ENCODE data around the gene COL6A3.
"Not testable (repeated sequence)": the region's sequence is repeated elsewhere in the genome, so short reads cannot be mapped to it uniquely, and the experiment has no call there.

The COL6A3 gene

DNA sequence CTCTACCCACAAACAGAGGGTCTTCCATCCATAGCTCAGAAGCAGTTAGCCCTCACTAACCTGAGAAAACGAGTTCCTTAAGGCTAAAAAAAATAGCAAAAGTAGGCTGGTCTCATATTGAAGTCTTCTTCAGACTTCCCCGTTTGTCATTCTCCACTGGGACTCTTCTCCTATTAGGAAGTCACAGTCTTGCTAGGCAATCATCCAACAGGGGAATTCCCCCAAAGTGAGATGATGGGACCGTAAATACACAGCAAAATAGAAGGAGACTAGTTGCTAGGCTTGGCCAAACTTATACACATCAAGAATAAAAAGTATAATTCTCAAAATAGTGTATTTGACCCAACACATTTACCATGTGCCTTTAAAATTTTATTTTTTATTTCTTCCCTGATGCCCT, 34.3 kb downstream of the COL6A3 start:
- no peak for DNase-seq (ENCODE audit: low read depth)

DNA sequence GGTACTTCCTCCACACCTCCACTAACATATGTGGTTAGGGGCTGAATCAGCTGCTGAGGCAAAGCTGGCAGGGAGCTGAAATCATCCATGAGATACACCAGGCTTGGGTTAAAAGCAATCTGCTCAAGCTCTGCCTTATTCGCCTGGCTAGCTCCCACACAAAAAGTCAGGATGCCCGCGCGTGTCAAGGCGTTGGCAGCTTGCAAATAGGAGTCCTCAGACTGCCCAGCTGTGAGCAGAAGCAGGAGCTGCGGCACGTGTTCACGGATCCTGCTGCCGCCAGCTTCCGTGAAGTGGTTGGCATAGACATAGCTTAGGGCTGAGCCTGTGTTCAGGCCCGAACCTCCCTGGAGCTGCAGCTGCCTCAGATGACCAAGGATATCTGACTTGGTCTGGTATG, 35.3 kb downstream of the COL6A3 start:
- no peak for DNase-seq (ENCODE audit: low read depth)

DNA sequence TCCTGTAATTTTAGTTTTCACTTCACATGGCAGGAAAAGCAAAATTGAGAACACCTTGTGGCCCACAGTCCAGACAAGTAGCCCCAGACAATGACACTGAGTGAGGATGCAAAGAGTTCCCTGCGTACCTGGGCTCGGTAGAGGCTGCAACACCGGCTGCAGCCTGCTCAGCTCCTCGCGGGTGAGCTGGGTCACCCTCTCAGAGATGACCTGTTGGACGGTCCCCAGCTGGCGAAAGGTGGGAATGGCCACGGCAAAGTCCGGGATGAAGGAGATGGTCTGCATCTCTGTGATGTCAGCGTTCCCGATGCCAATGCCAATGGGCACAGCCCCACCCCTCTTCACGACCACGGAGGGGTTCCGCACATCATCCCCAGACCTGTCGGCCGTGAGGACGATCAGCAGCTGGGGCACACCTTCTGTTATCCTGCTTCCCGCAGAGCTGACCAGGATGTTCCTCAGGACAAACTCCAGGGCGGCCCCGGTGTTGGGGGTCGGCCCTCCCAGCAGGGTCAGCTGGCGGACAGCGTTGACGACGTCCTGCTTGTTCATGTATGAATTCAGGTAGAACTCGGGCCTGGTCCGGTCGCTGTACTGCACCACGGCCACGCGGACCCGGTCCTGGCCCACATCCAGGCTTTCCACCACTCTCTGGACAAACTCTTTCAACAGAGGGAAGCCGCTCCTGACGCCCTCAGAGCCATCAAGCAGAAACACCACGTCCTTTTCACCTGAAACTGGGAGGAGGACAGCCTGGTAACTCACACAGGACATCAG, 39.5 kb downstream of the COL6A3 start:
- no peak for DNase-seq (ENCODE audit: low read depth)

DNA sequence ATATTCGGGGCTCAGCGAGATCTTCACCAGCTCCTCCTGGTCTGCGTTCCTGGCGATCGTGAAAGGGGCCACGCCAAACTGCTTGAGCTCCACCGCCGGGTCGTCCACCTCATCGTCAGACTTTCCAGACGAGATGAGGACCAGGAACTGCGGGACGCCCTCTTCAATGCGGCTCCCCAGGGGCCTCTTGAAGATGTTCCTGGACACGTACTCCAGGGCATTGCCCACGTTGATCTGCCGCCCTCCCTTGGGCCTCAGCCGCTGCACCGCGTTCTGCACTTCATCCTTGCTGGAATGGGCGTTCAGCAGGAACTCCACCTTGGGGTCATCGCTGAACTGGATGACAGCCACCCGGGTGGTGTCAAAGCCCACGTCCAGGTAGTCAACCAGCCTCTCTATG, 42.1 kb downstream of the COL6A3 start:
- DNase-seq (ENCODE audit: low read depth), result no peak

DNA sequence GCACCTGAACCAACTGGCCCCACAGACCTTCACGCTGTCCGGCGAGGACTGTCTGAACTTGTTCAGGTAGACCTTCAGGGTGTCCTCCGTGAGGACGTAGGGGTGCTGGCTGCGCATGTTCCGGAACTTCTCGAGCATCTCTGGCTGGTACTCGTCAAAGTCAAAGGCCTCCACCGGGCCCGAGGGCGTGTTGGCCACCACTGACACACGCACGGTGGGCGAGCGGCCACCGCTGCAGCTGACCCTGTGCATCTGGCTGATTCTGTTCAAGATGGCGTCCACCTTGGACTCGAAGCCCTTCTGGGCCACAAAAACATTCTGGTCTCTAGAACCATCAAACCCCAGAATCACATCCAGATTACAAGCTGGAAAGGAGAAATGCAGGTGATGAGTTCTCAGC, 48.3 kb downstream of the COL6A3 start:
- DNase-seq (ENCODE audit: low read depth), result no peak

DNA sequence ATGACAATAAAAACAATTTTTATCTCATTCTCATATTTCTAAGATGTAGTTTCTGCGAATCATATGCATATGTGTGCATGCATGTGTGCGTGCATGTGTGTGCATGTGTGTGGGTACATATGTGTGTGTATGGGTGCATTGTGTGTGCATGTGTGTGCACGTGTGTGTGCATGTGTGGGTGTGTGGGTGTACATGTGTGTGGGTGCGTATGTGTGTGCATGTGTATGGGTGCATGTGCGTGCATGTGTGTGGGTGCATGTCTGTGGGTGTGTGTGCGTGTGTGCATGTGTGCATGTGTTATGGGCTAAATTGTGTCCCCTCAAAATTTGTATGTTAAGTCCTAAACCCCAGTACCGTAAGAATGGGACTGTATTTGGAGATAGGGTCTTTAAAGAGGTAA, 49.3 kb downstream of the COL6A3 start:
- no peak for DNase-seq (ENCODE audit: low read depth)

DNA sequence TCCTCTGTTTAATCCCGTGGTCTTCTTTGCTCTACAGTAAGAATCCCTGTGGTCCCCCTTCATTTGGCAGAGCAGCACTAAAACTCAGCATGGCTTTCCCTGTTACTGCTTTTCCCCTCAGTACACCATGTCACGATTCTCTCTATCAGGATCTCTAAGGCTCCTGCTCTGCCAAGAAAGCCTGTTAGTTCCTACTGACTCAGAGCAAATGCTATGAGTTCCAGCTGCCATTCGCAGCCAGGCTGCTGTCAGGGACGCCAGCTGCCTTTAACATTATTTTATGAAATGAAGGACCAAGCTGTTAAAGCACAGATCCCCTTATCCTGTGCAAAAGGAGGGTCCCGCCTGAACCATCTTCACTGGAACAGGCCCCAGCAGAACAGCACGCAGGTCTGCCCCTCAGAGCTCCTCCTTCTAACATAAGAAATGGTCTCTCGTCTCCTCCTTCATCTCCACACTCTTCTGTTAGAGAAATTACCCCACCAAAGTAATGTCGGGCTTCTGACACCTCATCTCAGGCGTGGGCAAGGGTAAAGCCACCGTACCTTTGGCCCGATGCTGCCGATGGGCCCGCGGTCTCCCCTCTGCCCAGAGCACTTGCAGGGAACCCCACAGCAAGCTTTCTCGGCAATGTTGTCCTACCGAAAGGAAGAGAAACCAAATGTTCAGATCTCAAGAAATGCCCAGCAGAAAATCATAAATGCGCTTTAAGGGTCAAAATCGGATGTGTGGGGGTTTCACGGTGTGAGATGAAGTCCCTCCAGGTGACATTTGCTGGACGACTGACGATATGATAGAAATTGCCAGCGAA, 52.6 kb downstream of the COL6A3 start:
- no peak for DNase-seq (ENCODE audit: low read depth)

DNA sequence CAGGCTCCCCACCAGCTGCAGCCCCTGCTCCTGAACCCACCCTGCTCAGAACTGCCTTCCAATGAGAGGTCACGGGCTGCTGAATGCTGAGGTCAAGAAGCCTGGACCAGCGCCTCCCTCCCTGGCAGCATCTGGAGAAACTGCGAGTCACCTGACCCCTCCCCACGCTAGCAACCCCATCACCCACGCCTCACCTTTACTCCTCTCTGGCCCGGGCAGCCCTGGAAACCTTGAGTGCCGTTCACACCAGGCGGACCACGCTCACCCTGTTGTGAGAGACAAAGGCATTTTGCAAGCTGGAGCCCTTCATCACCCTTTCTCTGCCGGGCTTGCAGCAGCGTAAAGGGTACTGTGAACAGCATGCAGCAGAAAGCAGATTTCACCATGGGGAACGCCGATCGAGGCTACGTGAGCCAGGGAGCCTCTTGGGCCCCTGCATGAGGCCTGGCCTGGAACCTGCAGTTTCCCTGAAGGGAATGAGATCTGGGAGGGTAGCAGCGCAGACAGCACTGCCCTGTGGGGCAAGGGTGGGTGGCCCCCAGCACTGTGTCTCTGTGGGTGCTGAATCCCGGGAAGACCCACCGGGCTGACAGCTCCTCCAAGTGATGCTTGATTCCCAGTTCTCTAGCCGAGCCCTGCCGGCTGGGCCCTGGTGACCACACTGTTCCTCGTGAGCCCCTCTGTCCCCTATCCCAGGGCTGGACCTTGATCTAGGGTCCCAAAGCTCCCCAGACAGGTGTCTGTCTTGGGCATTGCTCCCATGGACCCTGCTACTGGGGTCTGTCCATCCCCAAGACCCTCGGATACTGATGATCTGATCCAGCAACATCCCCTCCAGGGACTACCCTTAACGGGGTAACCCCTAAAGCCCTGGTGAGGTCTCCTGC, 53.8 kb downstream of the COL6A3 start:
- no peak for DNase-seq (ENCODE audit: low read depth)

DNA sequence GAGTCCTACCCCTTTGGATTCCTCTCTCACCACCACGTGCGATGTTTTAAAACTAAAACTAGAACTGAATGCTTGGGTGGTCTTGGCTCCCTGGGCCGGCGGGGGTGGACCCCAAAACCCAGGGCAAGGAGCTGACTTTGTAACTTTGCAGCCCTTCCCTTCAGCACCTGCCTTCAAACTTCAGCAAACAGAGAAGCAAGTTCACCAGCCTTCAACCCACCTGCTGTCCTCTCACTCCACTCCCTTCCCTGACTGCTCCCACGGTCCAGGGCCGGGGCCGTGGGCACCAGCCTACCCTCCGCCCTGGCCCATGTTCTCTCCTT, 54.5 kb downstream of the COL6A3 start:
- no peak for DNase-seq (ENCODE audit: low read depth)

DNA sequence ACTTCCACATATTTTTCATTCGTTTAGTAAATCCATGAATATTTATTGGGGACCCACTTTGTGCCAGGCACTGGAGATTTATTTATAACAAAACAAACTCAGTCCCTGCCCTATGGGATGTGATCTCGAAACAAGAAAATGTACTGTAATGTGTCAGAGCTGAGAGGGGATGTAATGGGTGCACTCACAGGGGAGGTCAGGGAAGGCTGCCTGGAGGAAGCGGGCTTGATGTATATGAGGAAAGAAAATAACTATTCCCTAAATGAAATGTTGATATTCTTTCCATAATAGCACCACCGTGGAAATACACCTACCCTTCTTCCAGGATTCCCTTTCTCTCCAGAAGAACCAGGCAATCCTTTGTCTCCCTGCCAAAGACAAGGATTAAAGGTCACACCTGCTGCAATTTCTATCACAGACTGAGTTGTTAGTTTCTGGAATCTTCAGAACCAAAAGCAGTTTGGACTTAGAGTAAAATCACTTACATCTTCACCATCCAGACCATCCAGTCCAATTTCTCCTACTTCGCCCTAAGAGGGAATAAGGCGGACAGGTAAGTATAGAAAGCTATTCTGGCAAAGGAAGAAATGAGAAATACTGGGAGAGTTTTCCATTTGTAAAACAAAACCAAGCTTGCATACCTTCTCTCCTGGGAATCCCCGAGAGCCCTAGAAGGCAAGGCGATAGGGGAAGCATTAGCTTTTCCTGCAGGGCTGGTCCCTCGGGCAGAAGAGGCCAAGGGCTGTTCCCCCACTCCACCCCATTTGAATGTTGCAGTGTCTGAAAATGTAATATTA, 55.0 kb downstream of the COL6A3 start:
- DNase-seq (ENCODE audit: low read depth), result no peak

DNA sequence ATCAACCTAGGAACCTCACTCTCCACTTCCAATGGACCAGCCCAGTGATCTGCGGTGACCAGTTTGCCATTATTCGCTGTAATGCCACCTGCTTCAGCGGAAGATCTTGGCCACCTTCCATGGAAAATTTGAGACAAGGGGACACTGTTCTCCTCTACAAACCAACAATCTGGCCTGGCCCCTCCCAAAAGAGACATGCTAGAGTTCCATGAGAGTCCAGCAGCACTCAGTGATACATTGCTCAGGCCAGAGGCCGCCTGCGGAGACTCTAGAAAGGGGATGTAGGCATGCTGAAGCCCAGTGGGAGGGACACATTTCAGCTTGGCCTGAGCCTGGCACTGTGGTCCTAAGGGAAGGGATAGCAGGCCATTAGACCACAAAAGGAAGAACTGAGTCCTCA, 58.3 kb downstream of the COL6A3 start:
- no peak for DNase-seq (ENCODE audit: low read depth)

DNA sequence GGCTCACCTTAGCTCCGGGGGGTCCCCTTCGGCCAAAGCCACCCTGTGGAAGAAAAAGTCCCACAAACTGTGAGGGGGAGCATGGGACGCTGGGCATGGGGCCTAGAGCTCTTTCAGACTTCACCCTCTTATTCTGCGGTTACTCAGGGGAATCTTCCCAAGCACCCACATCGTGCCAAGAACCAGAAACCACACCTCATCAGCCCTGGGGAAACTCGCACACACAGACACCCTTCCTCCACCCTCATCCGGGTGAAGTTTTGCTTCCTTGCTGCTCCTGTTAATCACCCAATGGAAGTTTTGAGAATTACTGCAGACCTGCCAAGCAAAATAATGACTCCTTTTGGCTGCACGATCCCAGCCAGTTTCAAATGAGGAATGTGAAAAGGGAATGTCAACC, 59.1 kb downstream of the COL6A3 start:
- peak; percentile 78 for DNase-seq (ENCODE audit: low read depth)

DNA sequence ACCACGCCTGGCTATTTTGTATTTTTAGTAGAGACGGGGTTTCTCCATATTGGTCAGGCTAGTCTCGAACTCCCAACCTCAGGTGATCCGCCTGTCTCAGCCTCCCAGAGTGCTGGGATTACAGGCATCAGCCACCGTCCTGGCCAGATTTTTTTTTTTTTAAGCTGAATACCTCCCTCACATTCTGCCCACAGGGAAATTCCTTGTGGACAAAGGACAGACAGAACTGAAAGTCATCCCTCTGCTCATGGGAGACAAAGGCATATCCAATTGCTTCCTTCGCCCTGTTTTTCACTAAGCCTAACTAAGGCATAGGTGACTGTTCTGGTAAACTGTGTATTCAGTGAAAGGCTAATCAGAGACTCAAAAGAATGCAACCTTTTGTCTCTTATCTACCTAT, 59.8 kb downstream of the COL6A3 start:
- DNase-seq (ENCODE audit: low read depth), result not testable (repeated sequence)

DNA sequence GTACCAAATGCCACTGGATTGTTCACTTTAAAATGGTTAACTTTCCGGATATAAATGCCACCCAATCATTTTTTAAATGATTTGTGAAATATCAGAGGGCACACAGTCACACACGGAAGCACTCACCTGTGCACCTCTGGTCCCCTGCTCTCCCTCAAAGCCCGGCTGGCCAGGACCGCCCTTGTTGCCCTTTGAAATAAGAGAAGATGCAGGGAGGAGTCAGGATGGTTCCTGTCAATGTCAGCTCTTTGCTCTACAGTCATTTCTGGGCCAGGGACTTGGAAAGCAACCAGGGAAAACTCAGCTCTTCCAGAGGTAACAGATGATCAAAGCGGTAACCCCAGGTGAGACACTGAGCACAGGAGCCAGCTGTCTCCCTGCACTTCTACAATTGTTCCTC, 60.7 kb downstream of the COL6A3 start:
- DNase-seq (ENCODE audit: low read depth), result no peak

DNA sequence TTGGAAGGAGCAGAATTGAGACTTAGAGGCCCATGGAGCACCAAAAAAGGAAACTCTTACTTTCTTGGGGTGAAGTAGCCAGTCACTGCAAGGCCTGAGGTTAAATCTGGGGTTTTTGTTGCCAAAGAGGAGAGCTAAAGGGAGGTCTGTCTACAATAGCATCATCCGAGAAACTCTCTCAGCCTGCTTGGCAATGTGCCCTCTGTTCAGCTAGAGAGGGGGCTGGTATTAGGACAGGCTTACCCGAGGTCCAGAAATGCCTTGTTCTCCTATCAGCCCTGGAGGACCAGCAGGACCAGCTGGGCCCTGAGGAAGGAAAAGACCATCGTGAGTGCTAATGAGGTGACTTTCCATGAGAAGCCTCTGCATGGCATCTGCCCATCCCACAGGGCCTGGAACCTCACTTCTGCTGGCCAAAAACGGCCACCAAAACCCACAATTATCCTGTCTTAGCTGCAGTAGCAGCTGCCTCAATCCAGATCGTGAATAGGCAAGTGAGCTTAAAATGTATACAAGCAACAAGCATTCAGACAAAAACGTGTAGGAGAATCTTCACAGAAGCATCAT, 61.6 kb downstream of the COL6A3 start:
- no peak for DNase-seq (ENCODE audit: low read depth)

DNA sequence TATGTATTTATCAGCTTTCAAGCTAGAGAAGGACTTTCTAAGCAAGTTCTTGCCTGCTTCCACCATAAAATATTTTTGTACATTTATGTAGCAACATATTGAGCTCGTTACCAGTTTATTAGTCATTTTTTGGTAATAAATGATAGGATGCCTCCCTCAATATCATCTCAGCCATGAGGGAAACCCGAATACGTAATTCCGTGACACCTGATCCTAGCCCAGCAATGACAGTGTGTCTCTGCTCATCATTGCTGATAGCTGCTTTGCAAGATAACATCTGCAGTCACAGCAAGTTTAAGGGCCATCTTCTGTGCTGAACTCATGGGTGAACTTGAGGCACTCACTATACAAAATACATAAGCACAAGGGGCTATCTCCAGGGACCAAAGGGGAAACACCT, 62.2 kb downstream of the COL6A3 start:
- DNase-seq (ENCODE audit: low read depth), result no peak

DNA sequence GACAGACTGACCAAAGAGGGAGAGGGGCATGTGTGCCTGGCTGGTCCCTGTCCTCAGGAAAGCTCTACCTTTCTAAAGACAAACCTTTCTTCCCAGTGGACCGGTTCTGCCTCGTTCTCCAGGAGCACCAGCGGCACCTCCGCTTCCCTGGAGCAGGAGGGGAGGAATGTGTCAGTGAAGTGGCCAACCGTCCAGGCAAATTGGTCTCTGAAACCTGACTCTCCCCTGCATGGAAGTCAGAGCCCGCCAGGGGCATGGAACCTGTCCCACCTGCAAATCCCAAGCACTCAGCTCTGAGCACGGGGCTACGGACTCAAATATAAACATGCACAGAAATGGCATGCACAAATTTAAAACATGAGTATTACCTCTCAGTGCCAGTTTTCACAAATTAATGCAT, 62.9 kb downstream of the COL6A3 start:
- no peak for DNase-seq (ENCODE audit: low read depth)

DNA sequence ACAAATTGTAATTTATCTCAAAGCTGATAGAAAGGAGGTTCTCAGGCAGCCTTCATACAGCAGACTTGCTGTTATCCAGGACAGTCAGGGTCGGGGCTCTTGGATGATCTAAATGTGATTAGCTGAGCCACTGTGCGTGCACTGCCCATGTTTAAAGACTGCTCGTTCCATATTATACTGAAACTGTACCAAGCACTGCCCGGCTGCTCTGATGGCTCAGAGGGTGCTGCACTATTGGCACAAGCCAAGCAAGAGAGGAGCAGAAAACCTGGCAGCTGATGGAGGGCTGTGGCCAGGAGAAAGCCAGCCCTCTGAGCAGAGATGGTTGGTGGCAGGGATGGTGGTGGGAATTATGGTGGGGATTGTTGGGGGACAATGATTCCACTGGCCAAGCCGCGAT, 63.4 kb downstream of the COL6A3 start:
- DNase-seq (ENCODE audit: low read depth), result no peak

DNA sequence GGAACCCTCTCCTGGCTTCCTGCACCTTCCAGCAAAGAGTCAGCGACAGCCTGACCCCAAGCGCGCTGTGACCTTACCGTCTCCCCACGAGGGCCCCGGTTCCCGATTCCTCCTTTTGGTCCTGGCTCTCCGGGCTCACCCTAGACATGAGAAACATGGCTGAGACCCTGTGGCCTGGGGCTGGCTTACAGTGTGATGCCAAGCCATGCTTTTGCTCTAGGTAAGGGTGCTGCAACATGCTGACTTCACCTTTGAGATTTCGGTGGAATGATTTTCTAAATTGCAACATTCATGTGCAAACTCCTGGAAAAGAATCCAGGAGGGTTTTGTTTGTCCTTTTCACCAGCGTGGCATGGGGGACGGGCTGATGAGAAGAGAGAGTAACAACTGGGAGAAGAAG, 63.9 kb downstream of the COL6A3 start:
- DNase-seq (ENCODE audit: low read depth), result no peak

DNA sequence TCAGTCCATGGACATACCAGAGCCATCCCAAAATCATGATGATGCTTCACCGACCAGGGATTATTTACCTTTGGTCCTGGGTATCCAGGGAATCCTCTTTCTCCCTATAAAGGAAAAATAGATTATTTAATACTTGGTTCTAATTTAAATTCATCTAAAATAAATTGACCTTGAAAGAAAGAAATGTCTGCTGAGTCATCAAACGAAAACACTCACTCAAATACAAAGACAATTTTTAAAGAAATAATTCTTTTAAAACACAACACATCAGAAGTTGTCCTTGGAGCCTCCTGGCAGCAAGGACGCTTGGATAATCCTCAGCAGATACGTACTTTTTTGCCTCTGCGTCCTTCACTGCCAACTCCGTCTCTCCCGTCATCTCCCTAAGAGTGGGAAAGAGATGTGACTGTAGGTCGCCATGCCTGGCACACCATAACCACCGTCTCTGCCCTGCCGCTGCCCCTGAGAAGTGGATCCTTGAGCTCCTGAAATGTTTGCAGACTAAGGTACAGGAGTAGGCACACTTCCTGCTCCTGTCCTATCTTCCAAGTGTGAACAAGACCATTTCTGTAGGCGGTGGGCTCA, 65.6 kb downstream of the COL6A3 start:
- DNase-seq (ENCODE audit: low read depth), result no peak

All from stromal cell of bone marrow (primary cell).